HEK293T (cell line): ENCODE data around the gene USP3.

Experiments
- ELF4 ChIP-seq: fragments of 450-650 bp; IDR thresholded peaks from 2 replicates; pipeline ENCODE4 v1.6.1; 2017; ENCODE audit warnings: antibody characterized with exemption
- NFRKB ChIP-seq: fragments of 450-650 bp; IDR thresholded peaks from 2 replicates; pipeline ENCODE4 v1.6.1; 2016; ENCODE audit warnings: mild to moderate bottlenecking, moderate library complexity
- SP1 ChIP-seq: fragments of 450-650 bp; IDR thresholded peaks from 2 replicates; pipeline ENCODE4 v1.6.1; 2017
- TARDBP ChIP-seq: fragments of 450-650 bp; IDR thresholded peaks from 2 replicates; pipeline ENCODE4 v1.6.1; 2016

GRCh38 chr15:63502137-63502766 is 2.1 kb upstream of the USP3 start:
- TF ChIP-seq TARDBP (no peak), NFRKB (no peak), ELF4 (no peak), SP1 (no peak)
